Stimulated activated CD4-positive, alpha-beta T cell treated with anti-CD3 and anti-CD28 coated beads, Interleukin-15, amount 100 ng/mL, for 48 hours (primary cell): ENCODE results near the gene ADCY5.

Source experiments
- DNase-seq, 2 donors: peaks; one replicate each; pipeline ENCODE4 v3.0.0-alpha.2; 2020; ENCODE audit warnings: low read depth in 2 of 2

Gene ADCY5

DNA sequence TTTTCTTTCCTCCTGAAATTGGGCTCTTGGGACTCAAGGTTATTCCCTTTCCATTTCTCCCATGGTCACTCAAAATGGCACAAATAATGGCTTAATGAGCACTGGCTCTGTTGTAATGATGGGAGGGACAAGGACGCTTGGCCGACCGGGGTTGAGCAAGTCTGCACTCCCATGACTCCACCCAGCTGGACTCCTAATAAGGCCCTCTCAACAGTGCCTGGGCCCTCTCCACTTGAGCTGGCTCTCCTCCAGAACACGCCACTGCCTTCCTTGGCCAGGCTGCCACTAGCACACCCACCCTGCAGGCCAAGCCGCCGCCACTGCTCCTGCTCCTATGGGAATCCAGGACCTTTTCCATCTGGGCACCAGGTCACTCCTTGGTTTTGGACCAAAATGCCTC lies 42.3 kb downstream of the ADCY5 start:
- DNase-seq, result no peak

DNA sequence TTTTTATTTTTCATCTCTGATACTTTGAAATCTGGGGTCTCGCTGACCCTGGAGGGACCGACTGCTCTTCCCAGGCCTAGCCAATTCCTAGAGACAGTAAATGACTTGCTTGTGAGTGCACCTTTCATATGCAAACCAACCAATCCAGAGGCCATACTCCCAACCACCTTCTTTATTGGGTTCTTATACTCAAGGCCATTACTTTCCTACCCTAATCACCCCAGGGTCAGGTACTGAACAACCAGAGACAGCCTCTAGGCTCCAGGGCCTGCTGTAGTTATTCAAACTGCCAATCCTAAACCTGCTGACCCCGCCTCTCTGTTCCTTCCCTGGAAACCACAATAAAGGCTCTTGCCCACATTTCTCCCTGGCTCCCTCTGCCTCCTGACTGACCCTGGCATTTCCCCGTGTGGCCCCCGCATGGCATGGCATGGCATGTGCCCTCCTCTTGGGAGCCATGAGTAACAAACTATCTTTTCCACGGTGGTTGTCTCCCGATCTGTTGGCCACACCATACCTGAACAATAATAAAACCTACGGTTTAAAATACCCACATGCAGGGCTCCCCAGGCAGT lies 42.9 kb downstream of the ADCY5 start:
- DNase-seq, result no peak

DNA sequence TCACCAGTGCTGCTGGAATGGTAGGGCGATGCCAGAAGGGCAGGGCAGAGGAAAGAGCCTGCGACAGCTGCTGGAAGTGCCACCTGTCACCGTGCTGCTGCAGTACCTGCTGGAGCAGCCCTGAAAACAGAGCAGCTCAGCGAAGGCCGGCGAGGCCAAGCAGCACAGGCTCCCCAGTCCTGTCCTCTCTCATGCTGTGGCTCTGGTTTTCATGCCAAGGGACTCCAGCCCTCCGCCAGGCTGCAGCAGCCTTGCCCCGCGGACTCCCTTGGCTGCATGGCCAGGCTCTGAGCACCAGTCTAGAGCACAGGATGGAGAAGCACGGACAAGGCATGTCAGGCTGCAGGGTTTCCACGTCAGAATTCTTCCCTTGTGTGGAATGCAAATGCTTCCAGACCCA lies 43.9 kb downstream of the ADCY5 start:
- no peak for DNase-seq

DNA sequence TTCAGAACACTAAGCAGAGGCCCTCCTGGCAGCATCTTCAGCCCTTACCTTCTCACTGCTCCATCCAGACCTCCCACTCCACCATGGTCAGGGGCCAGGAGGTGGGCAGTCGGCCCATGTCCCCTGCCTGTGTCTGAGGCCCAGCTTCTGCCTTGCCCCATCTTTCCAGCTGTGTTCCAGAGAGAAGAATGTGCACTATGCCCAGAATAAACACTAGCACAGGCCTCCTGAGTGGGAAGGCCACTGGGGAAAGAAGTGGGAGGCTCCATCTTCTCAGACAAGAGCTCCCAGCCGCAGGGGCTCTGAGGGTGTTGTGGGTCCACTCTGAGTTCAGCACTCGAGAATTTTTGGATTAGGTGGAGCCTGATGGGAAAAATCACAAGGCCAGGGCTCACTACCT lies 44.5 kb downstream of the ADCY5 start:
- no peak for DNase-seq

DNA sequence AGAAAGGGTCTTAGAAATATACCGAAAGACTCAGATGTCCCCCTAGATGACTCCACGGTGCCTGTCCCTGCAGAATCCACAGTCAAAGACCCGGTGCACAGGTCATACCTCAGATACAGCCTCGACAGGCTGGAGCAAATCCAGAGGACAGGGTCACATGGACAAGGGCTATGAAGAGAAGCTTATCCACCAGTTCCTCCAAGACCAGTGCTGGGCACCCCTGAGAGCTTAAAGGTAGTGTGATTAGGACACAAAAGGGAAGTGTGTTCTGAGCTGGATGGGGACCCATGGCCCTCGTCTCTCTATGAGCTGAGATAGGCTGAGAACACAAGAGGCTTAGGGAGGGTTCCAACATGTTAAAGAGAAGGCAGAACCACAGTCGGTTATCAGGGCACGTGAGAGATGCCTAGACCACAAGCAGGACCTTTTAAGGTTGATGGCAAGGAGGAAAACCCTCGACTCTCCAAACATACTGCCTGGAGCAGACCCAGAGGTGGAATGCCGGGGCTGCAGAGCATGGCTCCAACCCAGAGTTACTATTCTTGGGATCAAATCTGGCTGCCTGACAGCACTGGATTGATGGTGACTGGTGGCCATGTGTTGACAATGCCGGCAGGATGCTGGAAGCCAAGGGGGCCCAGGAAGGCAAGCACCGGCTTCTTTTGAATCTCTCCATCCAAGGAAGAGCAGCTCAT lies 46.9 kb downstream of the ADCY5 start:
- no peak for DNase-seq

DNA sequence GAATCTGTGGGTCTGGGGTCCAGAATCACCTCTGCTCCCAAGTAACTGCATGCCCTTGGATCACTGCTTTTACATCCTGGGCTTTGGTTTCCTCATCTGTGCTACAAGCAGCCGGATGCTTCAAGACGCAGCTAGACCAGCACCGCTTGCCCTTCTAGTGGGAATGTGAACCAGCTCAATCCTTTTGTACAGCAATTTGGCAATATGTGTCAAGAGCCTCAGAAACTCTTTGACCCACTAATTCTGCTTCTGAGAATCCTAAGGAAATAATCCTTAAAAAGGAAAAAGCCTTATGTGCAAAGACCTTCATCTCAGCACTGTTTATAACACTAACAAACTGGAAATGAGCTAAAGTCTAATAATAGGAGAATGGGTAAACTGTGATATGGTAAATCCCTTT lies 48.7 kb downstream of the ADCY5 start:
- DNase-seq, result no peak

DNA sequence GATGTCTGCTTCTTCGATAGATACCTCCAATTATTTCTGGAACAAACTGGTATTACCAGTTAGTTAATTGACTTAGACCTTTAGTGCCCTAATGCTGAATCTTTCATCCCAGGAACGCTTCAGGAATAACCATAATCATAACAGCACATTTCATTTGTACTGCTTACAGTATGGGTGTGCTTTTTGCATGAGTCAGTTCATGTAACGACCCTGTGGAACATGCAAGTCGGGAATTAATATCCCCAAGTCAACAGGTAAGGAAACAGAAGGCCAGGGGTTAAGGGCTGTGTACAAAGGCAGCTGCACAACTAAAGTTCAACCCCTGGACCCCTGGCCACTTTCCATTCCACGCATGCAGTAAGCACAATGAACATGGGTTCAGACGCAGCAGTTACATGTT lies 49.2 kb downstream of the ADCY5 start:
- DNase-seq, result no peak

DNA sequence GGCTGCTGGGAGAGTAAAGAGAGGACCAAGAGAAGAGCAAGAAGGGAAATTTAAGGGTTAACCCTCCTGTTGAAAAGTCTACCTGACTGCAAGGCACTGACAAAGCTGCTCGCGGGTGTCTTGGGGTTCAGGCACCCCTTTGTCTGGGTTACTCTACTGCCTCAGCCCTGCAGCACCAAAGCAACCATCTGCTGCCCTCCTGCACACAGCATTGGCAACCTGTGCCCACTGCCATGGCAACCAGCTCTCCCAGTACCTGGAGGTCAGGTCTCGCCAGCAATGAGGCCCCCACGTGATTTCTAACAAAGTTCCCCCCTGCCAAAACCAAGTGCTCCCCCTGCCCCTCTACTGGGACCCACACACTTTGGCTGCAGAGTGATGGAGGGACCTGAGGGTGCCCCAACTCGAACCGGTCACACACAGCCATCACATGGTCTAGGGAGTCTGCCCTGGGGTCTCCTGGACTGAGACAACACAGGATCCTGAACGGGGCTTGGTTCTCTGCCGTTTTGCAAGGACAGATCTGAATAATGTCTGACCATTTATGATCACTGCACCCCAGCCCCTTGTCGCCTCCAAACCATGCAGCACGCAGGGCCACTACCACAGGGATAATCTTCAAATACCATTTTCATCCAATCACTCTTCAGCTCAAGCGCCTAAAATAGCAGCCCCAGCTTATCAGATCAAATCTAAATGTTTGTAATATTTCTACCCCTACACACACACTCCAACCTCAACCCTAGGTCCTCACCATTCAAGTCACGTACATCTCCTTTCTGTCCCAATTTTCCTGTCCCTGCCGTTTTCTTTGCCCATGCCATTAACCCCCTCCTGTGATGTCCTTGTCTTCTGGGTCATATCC lies 50.7 kb downstream of the ADCY5 start:
- DNase-seq, result no peak

DNA sequence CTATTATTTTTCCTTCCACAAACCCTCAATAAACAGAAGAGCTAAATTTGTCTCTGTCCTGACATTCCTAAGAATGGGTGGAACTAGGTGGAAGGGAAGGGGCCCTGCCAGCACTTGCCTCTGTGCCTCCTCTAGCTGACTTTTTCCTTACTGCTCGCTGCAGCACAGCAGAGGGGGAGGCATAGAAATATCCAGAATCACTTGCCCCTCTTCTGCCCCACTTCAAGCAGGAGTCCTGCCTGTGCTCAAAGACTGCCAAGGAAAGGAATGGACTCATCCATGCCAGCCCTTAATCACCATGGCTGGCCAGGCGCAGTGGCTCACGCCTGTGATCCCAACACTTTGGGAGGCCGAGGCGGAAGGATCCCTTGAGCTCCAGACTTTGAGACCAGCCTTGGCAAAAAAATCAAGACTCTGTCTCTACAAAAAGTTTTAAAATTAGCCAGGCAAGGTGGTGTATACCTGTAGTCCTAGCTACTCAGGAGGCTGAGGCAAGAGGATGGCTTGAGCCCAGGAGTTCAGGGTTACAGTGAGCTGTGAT lies 51.8 kb downstream of the ADCY5 start:
- no peak for DNase-seq

DNA sequence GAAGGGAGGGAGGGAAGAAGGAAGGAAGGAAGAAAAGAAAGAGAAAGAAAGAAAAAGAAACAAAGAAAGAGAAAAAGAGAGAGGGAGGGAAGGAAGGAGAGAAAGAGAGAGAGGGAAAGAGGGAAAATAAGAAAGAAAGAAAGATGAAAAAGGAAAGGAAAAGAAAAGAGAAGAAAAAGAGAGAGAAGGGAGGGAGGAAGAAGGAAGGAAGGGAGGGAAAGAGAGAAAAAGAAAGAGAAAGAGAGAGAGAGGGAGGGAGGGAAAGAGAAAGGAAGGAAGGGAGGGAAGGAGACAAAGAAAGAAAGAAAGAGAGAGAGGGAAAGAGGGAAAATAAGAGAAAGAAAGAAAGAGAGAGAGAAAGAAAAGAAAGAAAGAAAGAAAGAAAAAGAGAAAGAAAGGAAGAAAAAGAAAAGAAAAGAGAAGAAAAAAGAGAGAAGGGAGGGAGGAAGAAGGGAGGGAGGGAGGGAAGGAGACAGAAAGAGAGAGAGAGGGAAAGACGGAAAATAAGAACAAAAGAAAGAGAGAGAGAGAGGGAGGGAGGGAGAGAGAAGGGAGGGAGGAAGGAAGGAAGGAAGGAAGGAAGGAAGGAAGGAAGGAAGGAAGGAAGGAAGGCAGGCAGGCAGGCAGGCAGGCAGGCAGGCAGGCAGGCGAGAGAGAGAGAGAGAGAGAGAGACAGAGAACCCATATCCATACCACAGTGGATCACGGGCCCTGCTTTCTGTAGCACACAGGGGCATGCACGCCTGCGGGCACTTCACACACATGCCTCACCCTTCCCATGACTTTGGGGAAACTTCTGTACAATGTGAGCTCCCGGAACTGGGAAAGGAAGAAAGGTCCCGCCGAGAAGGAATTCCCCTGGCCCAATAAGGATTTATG lies 52.5 kb downstream of the ADCY5 start:
- DNase-seq, result no peak

DNA sequence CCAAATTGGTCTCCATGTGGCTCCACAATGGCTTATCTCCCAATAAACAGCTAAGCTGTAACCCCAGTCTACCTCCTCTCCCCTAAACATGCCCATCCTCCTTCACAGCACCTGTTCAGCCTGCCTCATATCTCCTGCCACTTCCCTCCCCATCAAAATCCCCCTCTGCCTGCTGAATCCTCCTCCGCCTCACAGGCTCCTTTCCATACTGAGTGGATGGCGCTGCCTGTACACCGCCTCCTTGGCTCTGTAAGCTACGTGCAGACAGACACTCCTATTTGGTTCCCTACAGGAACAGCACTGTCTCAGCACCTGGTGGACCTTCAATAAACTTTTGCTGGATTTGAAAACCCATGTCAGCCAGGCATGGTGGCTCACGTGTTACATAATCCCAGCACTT lies 53.7 kb downstream of the ADCY5 start:
- no peak for DNase-seq

DNA sequence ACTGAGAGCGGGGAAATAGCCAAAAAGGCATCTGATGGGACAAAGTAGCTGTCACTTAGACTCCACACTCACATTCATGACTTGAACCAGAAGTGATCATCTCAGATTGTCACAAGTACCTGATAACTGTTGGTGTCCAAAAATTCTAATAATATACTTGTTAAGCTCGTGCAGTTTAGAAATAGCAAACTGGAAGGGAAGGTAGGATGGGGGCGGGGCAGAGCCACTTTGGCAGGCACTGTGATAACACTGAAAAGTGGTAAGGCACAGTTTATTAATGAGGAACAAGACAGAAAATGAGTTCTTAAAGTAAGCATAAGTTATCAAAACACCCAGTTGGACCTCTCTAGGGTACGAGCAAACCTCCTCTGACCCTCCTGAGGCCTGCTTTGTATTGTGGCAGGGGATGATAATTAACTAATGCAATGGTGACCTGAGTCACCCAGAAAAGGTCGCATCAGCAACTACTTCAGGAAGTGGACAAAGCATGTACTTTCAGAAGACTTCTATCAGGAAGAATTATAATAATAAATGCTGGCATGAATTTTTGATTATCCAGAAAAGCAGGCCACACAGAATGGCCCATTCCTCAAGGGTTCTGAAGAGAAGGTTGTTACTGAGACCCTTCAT lies 54.4 kb downstream of the ADCY5 start:
- DNase-seq, result no peak

DNA sequence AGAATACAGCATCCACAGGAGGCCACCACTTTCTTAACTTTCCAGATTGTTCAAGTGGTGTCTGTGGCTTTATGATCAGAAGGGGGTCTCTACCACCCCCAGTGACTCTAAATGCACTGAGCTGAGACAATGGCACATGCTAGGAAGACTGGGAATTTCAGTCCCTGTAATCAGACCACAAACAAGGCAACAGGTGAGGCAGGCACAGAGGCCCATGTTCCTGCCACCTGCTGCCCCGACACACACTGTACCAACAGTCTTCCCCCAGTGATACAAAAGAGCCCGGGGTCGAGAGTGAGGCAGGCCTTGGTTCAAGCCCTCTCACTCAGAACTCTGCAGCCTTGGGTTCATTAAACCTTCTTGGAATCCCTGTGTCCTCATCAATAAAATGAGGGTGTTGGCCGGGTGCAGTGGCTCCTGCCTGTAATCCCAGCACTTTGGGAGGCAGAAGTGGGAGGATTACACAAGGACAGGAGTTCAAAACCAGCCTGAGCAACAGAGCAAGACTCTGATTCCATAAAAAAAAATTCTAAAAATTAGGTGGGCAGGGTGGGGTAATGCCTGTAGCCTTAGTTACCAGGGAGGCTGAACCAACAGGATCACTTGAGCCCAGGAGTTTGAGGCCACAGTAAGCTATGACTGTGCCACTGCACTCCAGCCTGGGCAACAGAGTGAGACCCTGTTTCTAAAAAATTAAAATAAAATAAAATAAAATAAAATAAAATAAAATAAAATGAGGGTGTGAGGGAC lies 55.8 kb downstream of the ADCY5 start:
- no peak for DNase-seq

DNA sequence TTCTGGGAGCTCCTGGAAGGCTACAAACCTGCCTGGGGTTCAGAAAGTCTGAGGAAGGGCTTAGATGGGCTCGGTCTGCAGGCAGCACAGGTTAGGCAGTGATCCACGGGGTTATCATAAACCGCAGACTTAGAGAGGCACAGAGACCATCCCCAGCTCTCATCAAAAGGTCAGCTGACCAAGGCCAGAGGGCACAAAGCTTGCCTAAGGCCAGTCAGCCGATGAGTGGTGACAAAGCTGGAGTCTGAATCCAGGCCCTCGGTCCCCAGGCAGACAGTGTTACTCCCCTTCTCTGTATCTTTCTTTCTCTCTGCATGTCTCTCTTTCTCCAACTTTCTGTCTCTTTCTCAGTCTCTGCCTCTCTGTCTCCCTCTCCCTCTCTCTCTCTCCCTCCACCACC lies 56.5 kb downstream of the ADCY5 start:
- DNase-seq, result no peak

DNA sequence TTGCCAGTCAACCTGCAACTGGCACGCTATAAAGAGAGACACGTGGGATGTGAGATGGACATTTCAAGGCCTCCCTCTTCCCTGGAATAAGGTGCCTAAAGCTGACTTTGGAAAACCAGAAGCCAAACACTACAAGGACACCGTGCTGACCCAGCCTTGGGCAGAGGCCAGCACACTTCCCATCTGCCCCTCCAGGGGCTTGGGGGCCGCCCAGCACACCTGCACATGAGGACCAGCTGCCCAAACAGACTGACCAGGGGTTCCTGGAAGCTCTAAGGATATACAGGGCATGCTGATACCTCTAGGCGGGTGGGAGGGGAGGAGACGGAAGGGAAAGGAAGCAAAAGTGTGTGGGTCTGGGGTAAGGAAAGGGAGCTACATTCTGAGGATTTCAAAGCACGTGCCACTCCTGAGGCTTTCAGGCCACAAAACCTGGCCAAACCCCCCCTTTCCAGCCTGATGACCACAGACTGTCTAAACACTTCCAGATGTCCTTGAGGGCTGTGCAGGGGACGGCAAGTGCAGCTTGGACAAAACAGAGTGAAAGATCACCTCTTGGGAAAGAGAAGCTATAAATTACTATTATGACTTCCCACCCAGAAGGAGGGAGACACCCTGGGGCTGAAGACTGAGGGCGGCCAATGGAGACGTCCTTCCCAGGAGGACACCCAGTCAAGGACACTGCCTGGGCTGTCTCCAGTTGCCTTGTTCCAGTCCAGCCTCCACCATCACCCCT lies 57.9 kb downstream of the ADCY5 start:
- no peak for DNase-seq

DNA sequence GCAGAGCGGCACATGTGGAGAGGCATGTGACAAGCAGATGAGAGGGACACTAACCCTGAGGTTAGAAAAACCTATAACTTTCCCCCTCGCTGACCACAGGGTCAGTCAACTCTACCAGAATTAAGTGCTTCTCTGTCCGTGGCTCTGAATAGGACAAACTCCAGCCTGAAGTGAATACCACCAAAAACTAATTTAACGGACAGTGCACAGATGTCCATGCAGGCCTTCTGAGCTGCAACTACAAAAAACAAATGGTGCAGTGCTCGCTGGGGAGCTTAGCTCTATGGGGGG lies 59.3 kb downstream of the ADCY5 start:
- DNase-seq, result no peak

DNA sequence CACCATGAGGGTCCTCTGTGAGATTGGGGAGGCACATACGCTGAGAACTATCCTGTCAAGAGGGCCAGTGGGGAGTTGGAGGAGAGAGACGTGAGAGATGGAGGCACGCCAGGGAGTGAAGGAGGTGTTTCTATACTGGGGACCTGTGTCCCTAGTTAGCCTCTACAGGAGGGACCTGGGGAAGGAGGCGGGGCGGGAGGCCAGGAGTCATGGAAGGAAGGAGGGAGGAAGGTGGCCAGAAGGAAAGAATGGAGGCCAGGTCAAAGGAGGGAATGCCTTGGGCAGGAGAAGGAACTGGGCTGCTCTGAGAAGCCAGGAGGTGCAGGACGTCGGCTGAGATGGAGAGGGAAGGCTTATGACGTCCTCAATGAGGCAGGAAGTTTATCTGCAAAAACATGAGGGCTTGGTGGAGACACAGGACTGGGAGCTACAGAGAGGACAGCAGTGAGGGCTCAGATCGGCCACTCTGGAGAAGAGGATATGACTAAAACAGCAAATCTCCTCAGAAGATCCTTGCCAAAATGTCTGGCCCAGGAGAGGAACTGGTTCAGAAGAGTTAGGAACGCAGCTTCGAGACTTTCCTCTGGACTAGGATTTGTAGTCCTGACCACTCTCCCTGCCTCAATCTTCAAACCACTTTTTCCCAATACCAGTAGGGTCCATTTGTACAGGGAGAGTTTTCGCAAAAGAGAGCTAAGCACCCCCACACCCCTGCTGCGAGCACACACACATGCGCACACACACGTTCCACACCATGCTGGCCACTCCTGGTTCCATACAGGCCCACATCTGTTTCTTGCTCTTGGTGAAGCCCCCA lies 59.9 kb downstream of the ADCY5 start:
- DNase-seq, result no peak

DNA sequence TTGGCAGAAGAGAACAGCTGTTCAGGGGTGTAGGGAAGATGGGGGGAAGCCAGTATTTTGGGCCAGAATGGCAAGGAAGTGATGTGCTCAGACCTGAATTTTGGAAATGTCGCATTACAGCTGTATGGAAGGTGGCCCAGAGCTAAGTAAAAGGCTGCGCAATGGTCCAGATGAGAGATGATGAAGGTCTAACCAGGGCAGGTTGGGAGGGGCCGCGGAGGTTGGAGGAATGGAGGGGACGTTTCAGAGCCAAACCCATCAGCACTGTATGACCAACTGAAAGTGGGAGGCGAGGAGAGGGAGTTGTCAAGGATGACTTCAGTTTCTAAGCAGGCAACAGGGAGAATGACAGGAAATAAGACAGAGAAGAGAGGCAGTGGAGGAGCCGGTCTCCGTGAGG lies 60.8 kb downstream of the ADCY5 start:
- no peak for DNase-seq

DNA sequence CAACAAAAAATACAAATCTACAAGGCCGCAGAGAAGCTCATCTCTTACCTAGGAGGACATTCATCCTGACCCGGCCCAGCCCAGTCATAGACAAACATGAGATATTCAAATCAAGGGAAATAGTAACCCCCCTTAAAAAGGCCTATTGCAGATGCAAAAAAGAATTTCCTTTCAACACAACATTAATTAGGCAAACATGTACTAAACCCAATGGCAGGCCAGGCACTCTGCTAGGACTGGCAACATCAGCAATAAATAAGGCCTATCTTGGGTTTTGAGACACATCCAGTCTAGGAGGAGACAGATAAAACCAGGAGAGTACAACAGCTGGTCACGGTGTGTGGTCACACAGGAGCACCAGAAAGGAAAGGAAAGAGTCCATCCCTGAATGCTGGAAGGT lies 61.4 kb downstream of the ADCY5 start:
- no peak for DNase-seq
